Caco-2 (cell line): Measurements from ENCODE around the gene OR10P1. TPM values are rescaled to one million over a fixed set of nuclear protein-coding genes. Genes with fewer than 3 reads are reported as not detected.

Experiments used
- BruUV-seq: library from RNA; stranded (reverse); fragments of 400-500 nt; replicated peaks from 2 replicates; lab custom pipeline; 2021; lab: Mats Ljungman, UMichigan
- CTCF ChIA-PET: fragments of 300-600 bp; sonication (Branson Sonifier 250); formaldehyde crosslinking; loops from one replicate; lab custom pipeline; 2022; ENCODE audit warnings: antibody characterized with exemption; lab: Charles Lee
- POLR2A ChIA-PET: fragments of 300-600 bp; sonication (Branson Sonifier 250); formaldehyde crosslinking; loops from one replicate; lab custom pipeline; 2022; ENCODE audit warnings: antibody characterized with exemption; lab: Charles Lee
- DNase-seq, 2 experiments: peaks; one replicate each; pipeline versions ENCODE4 v3.0.0 to v3.0.0-alpha.2; 2020 to 2022
- H3K27me3 ChIP-seq: replicated peaks from 2 replicates; pipeline ENCODE4 v1.6.0; 2011; ENCODE audit warnings: low read length; ENCODE audit not compliant: control insufficient read depth, insufficient read depth
- H3K36me3 ChIP-seq: 2 replicates; pipeline ENCODE4 v1.5.1; 2011; ENCODE audit warnings: low read length; ENCODE audit not compliant: control insufficient read depth, insufficient read depth
- H3K4me1 ChIP-seq: fragments of 250-450 bp; sonication (Bioruptor Pico); 2 replicates; pipeline ENCODE4 v1.5.1; 2020; ENCODE audit warnings: mild to moderate bottlenecking
- H3K4me3 ChIP-seq: 2 replicates; pipeline ENCODE4 v1.5.1; 2011; ENCODE audit warnings: low read depth, mild to moderate bottlenecking, control low read depth, low read length
- H3K9me3 ChIP-seq: fragments of 250-450 bp; sonication (Bioruptor Pico); 2 replicates; pipeline ENCODE4 v1.5.1; 2020; ENCODE audit warnings: mild to moderate bottlenecking, moderate library complexity
- H3K27ac Mint-ChIP-seq: one replicate; pipeline ENCODE4 v1.8.0; 2022; ENCODE audit warnings: mixed read lengths; ENCODE audit not compliant: unreplicated experiment
- H3K27me3 Mint-ChIP-seq: one replicate; pipeline ENCODE4 v1.8.0; 2022; ENCODE audit warnings: mixed read lengths; ENCODE audit not compliant: insufficient read depth, unreplicated experiment
- H3K36me3 Mint-ChIP-seq: one replicate; pipeline ENCODE4 v1.8.0; 2022; ENCODE audit warnings: mild to moderate bottlenecking, mixed read lengths; ENCODE audit not compliant: insufficient read depth, unreplicated experiment
- H3K4me1 Mint-ChIP-seq: one replicate; pipeline ENCODE4 v1.8.0; 2022; ENCODE audit warnings: low read depth, mixed read lengths; ENCODE audit not compliant: unreplicated experiment
- H3K4me3 Mint-ChIP-seq: one replicate; pipeline ENCODE4 v1.8.0; 2022; ENCODE audit warnings: mild to moderate bottlenecking, moderate library complexity, mixed read lengths; ENCODE audit not compliant: unreplicated experiment
- H3K9me3 Mint-ChIP-seq: one replicate; pipeline ENCODE4 v1.8.0; 2022; ENCODE audit warnings: mixed read lengths; ENCODE audit not compliant: unreplicated experiment
- intact Hi-C: fragments of 100-400 bp; cut with micrococcal nuclease; formaldehyde crosslinking; loops from one replicate; pipeline ENCODE4 v1.10.0; 2022; ENCODE audit not compliant: unreplicated experiment
- total RNA-seq: library from RNA; stranded (reverse); gene quantifications from 2 replicates; pipeline ENCODE4 v1.2.3, GENCODE V29; 2022
- TF ChIP-seq, protein P1 (sequence below), 2 experiments: fragments of 200-600 bp in 1 of 2; IDR thresholded peaks; 1 replicate in 1 of 2; 2 replicates in 1 of 2; pipeline versions ENCODE4 v1.5.1 to v1.8.0; 2011 to 2022; ENCODE audit warnings: antibody characterized with exemption in 1 of 2, control low read depth in 1 of 2, inconsistent platforms in 1 of 2, low read depth in 1 of 2, low read length in 1 of 2, mild to moderate bottlenecking in 1 of 2, moderate library complexity in 1 of 2; ENCODE audit not compliant: insufficient read depth in 1 of 2, severe bottlenecking in 1 of 2, unreplicated experiment in 1 of 2

Gene OR10P1
- total RNA-seq, 1 experiment from 2014 or later = not detected

- H3K27me3 ChIP-seq = no peaks in the 10 kb centered on the region
- no peak for DNase-seq
- H3K27me3 Mint-ChIP-seq = peaks cover 3% of the 10 kb centered on the region
- H3K4me1 ChIP-seq = no peaks in the 10 kb centered on the region
- ChIA-PET CTCF (no interaction called here), POLR2A (no interaction called here)
- no peaks in the 10 kb centered on the region for H3K9me3 ChIP-seq
- H3K36me3 Mint-ChIP-seq = no peaks in the 10 kb centered on the region
- H3K4me3 ChIP-seq = no peak overlapping the region
- no peaks in the 10 kb centered on the region for H3K36me3 ChIP-seq
- H3K27ac Mint-ChIP-seq = no peak overlapping the region
- no peaks in the 10 kb centered on the region for H3K9me3 Mint-ChIP-seq
- TF ChIP-seq, protein P1, sequence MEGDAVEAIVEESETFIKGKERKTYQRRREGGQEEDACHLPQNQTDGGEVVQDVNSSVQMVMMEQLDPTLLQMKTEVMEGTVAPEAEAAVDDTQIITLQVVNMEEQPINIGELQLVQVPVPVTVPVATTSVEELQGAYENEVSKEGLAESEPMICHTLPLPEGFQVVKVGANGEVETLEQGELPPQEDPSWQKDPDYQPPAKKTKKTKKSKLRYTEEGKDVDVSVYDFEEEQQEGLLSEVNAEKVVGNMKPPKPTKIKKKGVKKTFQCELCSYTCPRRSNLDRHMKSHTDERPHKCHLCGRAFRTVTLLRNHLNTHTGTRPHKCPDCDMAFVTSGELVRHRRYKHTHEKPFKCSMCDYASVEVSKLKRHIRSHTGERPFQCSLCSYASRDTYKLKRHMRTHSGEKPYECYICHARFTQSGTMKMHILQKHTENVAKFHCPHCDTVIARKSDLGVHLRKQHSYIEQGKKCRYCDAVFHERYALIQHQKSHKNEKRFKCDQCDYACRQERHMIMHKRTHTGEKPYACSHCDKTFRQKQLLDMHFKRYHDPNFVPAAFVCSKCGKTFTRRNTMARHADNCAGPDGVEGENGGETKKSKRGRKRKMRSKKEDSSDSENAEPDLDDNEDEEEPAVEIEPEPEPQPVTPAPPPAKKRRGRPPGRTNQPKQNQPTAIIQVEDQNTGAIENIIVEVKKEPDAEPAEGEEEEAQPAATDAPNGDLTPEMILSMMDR (IDR thresholded peaks at IDR 0.05; ENCODE audit: insufficient read depth in 1 of 2, low read depth in 1 of 2, low read length in 1 of 2, severe bottlenecking in 1 of 2, unreplicated experiment in 1 of 2) = no peak
- H3K4me1 Mint-ChIP-seq = no peaks in the 10 kb centered on the region
- no peak overlapping the region for H3K4me3 Mint-ChIP-seq
- intact Hi-C loops = no loop called here
- no TSS peak for BruUV-seq
Measured at GRCh38 chr12:55633151-55633550, 3.5 kb upstream of the OR10P1 start.

DNA sequence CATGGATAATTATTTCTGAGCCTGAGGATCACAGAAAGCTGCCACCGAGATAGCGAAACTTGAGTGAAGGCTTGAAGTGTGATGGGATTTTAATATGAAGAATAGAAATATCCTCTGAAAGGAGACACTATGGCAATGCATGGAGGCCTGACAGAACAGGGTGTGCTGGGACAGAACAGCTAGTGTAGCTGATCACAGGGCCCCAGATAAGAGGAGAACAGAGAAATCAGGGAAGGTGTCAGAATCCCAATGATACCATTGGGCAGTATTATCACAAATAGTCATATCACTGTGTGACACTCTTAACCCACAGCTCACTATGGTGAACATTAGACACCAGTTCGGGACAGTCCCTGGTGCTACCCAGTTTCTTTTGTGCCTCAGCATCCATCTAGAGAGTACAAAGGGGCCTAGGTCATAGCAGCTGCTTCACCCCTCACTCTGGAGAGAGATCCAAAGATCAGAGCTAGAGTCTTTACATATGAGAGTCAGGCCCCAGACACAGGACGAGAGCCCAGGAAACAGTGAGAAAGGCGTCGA is 506 bp upstream of the OR10P1 start:
- H3K9me3 ChIP-seq = no peaks in the 10 kb centered on the region
- TF ChIP-seq, protein P1 (IDR thresholded peaks at IDR 0.05; ENCODE audit: insufficient read depth in 1 of 2, low read depth in 1 of 2, low read length in 1 of 2, severe bottlenecking in 1 of 2, unreplicated experiment in 1 of 2) = no peak
- no TSS peak for BruUV-seq
- no peaks in the 10 kb centered on the region for H3K4me1 ChIP-seq
- Mint-ChIP-seq H3K4me3 (no peak overlapping the region), H3K4me1 (no peaks in the 10 kb centered on the region), H3K9me3 (no peaks in the 10 kb centered on the region), H3K27ac (no peak overlapping the region), H3K36me3 (no peaks in the 10 kb centered on the region), H3K27me3 (peaks cover 6% of the 10 kb centered on the region)
- ChIA-PET POLR2A (no interaction called here), CTCF (no interaction called here)
- H3K36me3 ChIP-seq = no peaks in the 10 kb centered on the region
- H3K27me3 ChIP-seq = no peaks in the 10 kb centered on the region
- intact Hi-C loops = no loop called here
- no peak overlapping the region for H3K4me3 ChIP-seq
- no peak for DNase-seq

DNA sequence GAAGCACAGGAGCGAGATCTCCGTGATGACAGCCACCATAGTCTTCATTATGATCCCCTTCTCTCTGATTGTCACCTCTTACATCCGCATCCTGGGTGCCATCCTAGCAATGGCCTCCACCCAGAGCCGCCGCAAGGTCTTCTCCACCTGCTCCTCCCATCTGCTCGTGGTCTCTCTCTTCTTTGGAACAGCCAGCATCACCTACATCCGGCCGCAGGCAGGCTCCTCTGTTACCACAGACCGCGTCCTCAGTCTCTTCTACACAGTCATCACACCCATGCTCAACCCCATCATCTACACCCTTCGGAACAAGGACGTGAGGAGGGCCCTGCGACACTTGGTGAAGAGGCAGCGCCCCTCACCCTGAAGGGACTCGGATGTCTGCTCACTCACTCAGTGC is 775 bp downstream of the OR10P1 start:
- no peaks in the 10 kb centered on the region for H3K9me3 ChIP-seq
- CTCF ChIA-PET = no interaction called here
- DNase-seq = no peak
- no peaks in the 10 kb centered on the region for H3K27me3 ChIP-seq
- no peak overlapping the region for H3K4me3 ChIP-seq
- Mint-ChIP-seq H3K36me3 (no peaks in the 10 kb centered on the region), H3K4me3 (no peak overlapping the region), H3K27me3 (peaks cover 6% of the 10 kb centered on the region), H3K4me1 (no peaks in the 10 kb centered on the region), H3K27ac (no peak overlapping the region), H3K9me3 (no peaks in the 10 kb centered on the region)
- H3K36me3 ChIP-seq = no peaks in the 10 kb centered on the region
- intact Hi-C loops = no loop called here
- POLR2A ChIA-PET = no interaction called here
- BruUV-seq = no TSS peak
- no peaks in the 10 kb centered on the region for H3K4me1 ChIP-seq
- TF ChIP-seq, protein P1 (IDR thresholded peaks at IDR 0.05; ENCODE audit: insufficient read depth in 1 of 2, low read depth in 1 of 2, low read length in 1 of 2, severe bottlenecking in 1 of 2, unreplicated experiment in 1 of 2) = no peak
